Mucosa of stomach (tissue), 1 donor: ENCODE results near the gene ANKRD12.
A peak's percentile ranks its signal among the peaks of the same experiment; 100 is the strongest.

ENCODE experiments used
- H3K27me3 ChIP-seq: one replicate; pipeline ENCODE4 v1.7.0; 2013; ENCODE audit warnings: mild to moderate bottlenecking, low read length; ENCODE audit not compliant: control insufficient read depth, insufficient read depth
- H3K36me3 ChIP-seq: one replicate; pipeline ENCODE4 v1.7.0; 2013; ENCODE audit warnings: low read length; ENCODE audit not compliant: control insufficient read depth, insufficient read depth
- H3K4me1 ChIP-seq: one replicate; pipeline ENCODE4 v1.7.0; 2013; ENCODE audit warnings: mild to moderate bottlenecking, low read length; ENCODE audit not compliant: control insufficient read depth, insufficient read depth
- H3K4me3 ChIP-seq: one replicate; pipeline ENCODE4 v1.7.0; 2013; ENCODE audit warnings: low read length
- H3K9ac ChIP-seq: one replicate; pipeline ENCODE4 v1.7.0; 2013; ENCODE audit warnings: mild to moderate bottlenecking, low read length, moderate library complexity
- H3K9me3 ChIP-seq: one replicate; pipeline ENCODE4 v1.7.0; 2013; ENCODE audit warnings: mild to moderate bottlenecking, low read length, moderate library complexity; ENCODE audit not compliant: control insufficient read depth
- donor health status: Pancreatic carcinoma.

ANKRD12 gene

DNA sequence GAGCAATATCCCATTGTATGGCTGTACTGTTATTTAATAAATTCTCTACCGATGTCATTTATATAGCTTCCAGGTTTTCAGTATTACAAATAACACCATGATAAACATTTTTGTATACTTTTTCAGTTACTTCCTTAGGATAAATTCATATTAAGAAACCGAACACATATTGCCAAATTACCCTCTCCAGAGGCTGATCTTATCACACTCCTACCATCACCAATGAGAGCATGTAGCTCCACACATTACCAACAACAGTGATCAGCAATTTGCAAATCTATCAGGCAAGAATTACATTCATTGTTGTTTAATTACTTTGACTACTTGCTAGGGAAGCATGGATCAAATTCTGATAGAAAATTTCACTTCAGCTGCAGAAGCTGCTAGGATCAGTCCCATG lies 39.9 kb upstream of the ANKRD12 start:
- no peak overlapping the region for H3K9ac ChIP-seq
- H3K4me1 ChIP-seq: peaks cover 12% of the 10 kb centered on the region
- no peak overlapping the region for H3K4me3 ChIP-seq
- no peaks in the 10 kb centered on the region for H3K27me3 ChIP-seq
- H3K36me3 ChIP-seq: no peaks in the 10 kb centered on the region
- no peaks in the 10 kb centered on the region for H3K9me3 ChIP-seq

GRCh38 chr18:9097349-9097748 lies 39.2 kb upstream of the ANKRD12 start:
- Histone ChIP-seq H3K36me3 (no peaks in the 10 kb centered on the region), H3K9ac (no peak overlapping the region), H3K4me3 (no peak overlapping the region), H3K9me3 (no peaks in the 10 kb centered on the region), H3K4me1 (peaks cover 12% of the 10 kb centered on the region), H3K27me3 (no peaks in the 10 kb centered on the region)

DNA sequence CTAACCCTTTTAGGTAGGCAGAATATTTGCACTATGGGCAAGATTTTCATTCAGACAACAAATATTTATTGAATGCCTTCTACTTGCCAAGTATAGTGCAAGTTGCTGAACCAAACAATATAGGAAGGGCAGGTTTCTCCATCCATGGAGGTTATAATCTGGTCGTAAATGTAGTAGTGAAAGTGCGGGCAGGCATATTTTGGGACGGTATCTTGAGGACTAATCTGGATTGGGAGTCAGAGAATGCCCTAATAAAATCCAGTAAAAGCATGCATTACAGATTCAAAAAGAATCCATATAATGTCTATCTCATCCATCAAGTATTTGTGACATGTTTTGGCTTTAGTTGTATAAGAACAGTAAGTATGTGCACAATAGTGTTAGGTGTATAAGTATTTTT lies 35.8 kb upstream of the ANKRD12 start:
- H3K36me3 ChIP-seq: no peaks in the 10 kb centered on the region
- no peaks in the 10 kb centered on the region for H3K9me3 ChIP-seq
- H3K4me1 ChIP-seq: peaks cover 15% of the 10 kb centered on the region
- no peak overlapping the region for H3K9ac ChIP-seq
- H3K27me3 ChIP-seq: no peaks in the 10 kb centered on the region
- no peak overlapping the region for H3K4me3 ChIP-seq

DNA sequence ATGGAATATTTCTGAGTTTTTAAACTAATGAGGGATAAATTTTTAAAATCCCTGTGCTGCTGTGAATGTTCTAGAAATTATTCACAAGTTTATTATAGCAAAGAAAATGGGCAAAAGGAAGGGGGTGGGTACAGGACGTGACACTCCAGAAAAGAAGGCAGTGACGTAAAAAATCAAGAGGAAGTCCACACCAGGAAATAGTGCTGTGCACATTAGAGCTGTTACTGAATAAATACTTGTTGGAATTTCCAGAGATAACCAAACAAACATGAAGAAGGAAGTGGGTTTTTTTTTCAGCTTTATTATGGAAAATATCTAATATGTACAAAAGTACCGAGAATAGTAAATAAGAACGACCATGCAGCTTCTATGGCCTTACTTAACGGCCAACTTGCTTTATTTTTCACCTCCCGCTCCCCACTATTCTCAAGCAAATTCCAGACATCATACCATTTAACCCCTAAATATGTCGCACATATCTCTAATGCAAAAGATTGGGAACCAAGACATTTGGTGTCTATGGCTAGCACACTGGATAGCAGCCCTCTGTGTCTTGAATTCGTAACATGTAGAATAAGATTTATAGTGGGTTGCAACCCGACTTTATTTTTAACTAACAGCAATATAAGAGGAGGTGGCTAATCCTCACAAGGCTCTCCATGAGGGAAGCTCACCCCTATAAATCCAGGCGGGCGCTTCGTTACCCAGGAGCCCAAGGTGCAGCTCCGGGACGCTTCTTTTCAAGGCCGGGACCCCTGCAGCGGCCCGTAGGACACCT lies 34.7 kb upstream of the ANKRD12 start:
- Histone ChIP-seq H3K9me3 (no peaks in the 10 kb centered on the region), H3K9ac (peak overlapping the region; percentile 92), H3K36me3 (no peaks in the 10 kb centered on the region), H3K4me1 (peaks cover 26% of the 10 kb centered on the region), H3K27me3 (no peaks in the 10 kb centered on the region), H3K4me3 (peak overlapping the region; percentile 78)

GRCh38 chr18:9102508-9103375 lies 33.8 kb upstream of the ANKRD12 start, which contains the start of gene NDUFV2:
TSS of gene NDUFV2 (plus strand) at chr18:9102699. CDS start at chr18:9102744, 45 bp downstream.
- Histone ChIP-seq H3K4me1 (peaks cover 34% of the 10 kb centered on the region), H3K9ac (peak within 1 kb of the TSS; percentile 92), H3K36me3 (no peaks in the 10 kb centered on the region), H3K4me3 (peak within 1 kb of the TSS; percentile 78), H3K27me3 (no peaks in the 10 kb centered on the region), H3K9me3 (no peaks in the 10 kb centered on the region)

DNA sequence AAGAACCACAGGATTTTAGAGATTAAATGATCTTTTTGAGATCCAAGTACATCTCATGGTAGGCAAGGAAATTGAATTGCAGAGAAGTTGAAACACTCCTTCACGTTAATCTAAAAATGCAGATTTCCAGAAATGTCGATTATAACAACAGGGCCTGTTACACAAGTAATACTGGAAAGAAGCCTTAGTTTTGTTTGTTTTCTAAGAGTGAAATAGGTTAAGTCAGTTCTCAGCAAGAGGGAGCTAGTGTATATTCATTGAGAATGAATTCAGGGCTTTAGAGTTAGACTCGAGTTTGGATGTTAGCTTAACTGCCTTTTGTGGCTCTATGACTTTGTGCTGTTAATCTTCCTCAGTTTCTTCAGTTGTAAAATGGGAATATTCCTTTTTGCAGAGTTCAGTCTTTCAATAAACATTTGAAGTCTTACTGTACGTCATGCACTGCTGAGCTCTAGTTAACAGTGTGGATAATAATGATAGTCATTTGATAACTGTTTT lies 33.2 kb upstream of the ANKRD12 start:
- peaks cover 34% of the 10 kb centered on the region for H3K4me1 ChIP-seq

GRCh38 chr18:9104244-9104901 lies 32.2 kb upstream of the ANKRD12 start:
- Histone ChIP-seq H3K4me3 (no peak overlapping the region), H3K27me3 (no peaks in the 10 kb centered on the region), H3K36me3 (no peaks in the 10 kb centered on the region), H3K9me3 (no peaks in the 10 kb centered on the region), H3K4me1 (peaks cover 40% of the 10 kb centered on the region), H3K9ac (peak overlapping the region; percentile 92)

More for the DNA sequence above, 33.2 kb upstream of the ANKRD12 start:
- H3K9me3 ChIP-seq: no peaks in the 10 kb centered on the region
- H3K36me3 ChIP-seq: no peaks in the 10 kb centered on the region
- H3K4me3 ChIP-seq: peak overlapping the region; percentile 11
- H3K9ac ChIP-seq: peak overlapping the region; percentile 92
- no peaks in the 10 kb centered on the region for H3K27me3 ChIP-seq

DNA sequence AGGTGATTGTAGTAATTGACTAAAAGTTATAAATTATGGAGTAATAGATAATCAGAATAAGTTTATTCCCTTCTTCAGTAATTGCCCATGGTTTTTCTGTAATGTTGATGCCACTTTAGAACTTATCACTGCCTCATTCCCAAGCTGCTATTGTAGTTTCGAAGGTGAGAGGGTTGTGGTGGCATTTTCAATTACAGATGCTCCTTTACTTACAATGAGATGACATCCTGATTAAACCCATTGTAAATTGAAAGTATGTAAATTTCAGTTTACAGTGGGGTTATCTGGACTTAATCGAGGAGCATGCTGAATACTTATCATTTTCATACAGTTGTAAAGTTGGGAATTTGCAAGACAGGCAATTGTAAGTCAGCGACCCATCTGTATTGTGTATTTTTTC lies 31.2 kb upstream of the ANKRD12 start:
- Histone ChIP-seq H3K27me3 (no peaks in the 10 kb centered on the region), H3K4me3 (peak overlapping the region; percentile 14), H3K36me3 (no peaks in the 10 kb centered on the region), H3K9ac (no peak overlapping the region), H3K4me1 (peaks cover 49% of the 10 kb centered on the region), H3K9me3 (no peaks in the 10 kb centered on the region)

GRCh38 chr18:9106094-9106493 lies 30.5 kb upstream of the ANKRD12 start:
- peaks cover 55% of the 10 kb centered on the region for H3K4me1 ChIP-seq
- H3K27me3 ChIP-seq: no peaks in the 10 kb centered on the region
- no peaks in the 10 kb centered on the region for H3K9me3 ChIP-seq
- H3K4me3 ChIP-seq: no peak overlapping the region
- no peak overlapping the region for H3K9ac ChIP-seq
- H3K36me3 ChIP-seq: no peaks in the 10 kb centered on the region

GRCh38 chr18:9106800-9107584 lies 29.6 kb upstream of the ANKRD12 start:
- Histone ChIP-seq H3K36me3 (no peaks in the 10 kb centered on the region), H3K4me1 (peaks cover 53% of the 10 kb centered on the region), H3K9me3 (no peaks in the 10 kb centered on the region), H3K9ac (no peak overlapping the region), H3K27me3 (no peaks in the 10 kb centered on the region), H3K4me3 (no peak overlapping the region)

GRCh38 chr18:9108911-9109310 lies 27.7 kb upstream of the ANKRD12 start:
- H3K27me3 ChIP-seq: no peaks in the 10 kb centered on the region
- peaks cover 63% of the 10 kb centered on the region for H3K4me1 ChIP-seq
- no peak overlapping the region for H3K9ac ChIP-seq
- no peaks in the 10 kb centered on the region for H3K36me3 ChIP-seq
- H3K9me3 ChIP-seq: no peaks in the 10 kb centered on the region
- no peak overlapping the region for H3K4me3 ChIP-seq
